Spleen (tissue), 11 donors: ENCODE measurements around the gene EFNB2. TPM values are rescaled to one million over a fixed set of nuclear protein-coding genes. Genes with fewer than 3 reads are reported as not detected.

ENCODE experiments used
- DNase-seq: peaks from one replicate; pipeline ENCODE4 v3.0.0-alpha.2; 2020
- H3K27ac ChIP-seq, 8 donors: fragments of 200-600 bp; sonication (generic) in 7 of 8; 1 replicate in 4 of 8; 2 replicates in 4 of 8; pipeline versions ENCODE4 v1.5.0 to v1.8.0; 2016 to 2021; ENCODE audit warnings: inconsistent platforms in 4 of 8, mild to moderate bottlenecking in 4 of 8, moderate library complexity in 1 of 8
- H3K27me3 ChIP-seq, 7 donors: fragments of 200-600 bp; sonication (generic) in 6 of 7; replicated peaks in 1 of 7; 1 replicate in 4 of 7; 2 replicates in 3 of 7; pipeline versions ENCODE4 v1.5.0 to v1.8.0; 2016 to 2021; ENCODE audit warnings: inconsistent platforms in 3 of 7, mild to moderate bottlenecking in 1 of 7
- H3K36me3 ChIP-seq, 6 donors: fragments of 200-600 bp; sonication (generic) in 5 of 6; 1 replicate in 4 of 6; 2 replicates in 2 of 6; pipeline versions ENCODE4 v1.5.0 to v1.8.0; 2016 to 2021; ENCODE audit warnings: inconsistent platforms in 2 of 6
- H3K4me1 ChIP-seq, 6 donors: fragments of 200-600 bp; sonication (generic) in 5 of 6; 1 replicate in 3 of 6; 2 replicates in 3 of 6; pipeline versions ENCODE4 v1.5.0 to v1.8.0; 2016 to 2021; ENCODE audit warnings: inconsistent platforms in 3 of 6
- H3K4me3 ChIP-seq, 8 donors: fragments of 200-600 bp; sonication (generic) in 7 of 8; 1 replicate in 4 of 8; 2 replicates in 4 of 8; pipeline versions ENCODE4 v1.5.0 to v1.8.0; 2016 to 2021; ENCODE audit warnings: inconsistent platforms in 4 of 8, mild to moderate bottlenecking in 4 of 8, moderate library complexity in 2 of 8
- H3K9me3 ChIP-seq, 8 donors: fragments of 200-600 bp; sonication (generic) in 7 of 8; 1 replicate in 4 of 8; 2 replicates in 4 of 8; pipeline versions ENCODE4 v1.5.0 to v1.8.0; 2016 to 2021; ENCODE audit warnings: inconsistent platforms in 4 of 8
- POLR2A ChIP-seq, 3 donors: fragments of 450-650 bp; IDR thresholded peaks; one replicate each; pipeline ENCODE4 v1.5.1; 2017; ENCODE audit warnings: antibody characterized with exemption in 3 of 3, mild to moderate bottlenecking in 1 of 3
- POLR2AphosphoS5 ChIP-seq, 3 donors: sonication (generic); formaldehyde crosslinking; IDR thresholded peaks; one replicate each; pipeline ENCODE4 v1.5.1; 2017; ENCODE audit warnings: antibody characterized with exemption in 3 of 3
- WGBS, 5 donors: extraction: QIAGEN DNeasy Blood & Tissue Kit in 3 of 5; methylation state at CpG; one replicate each; pipeline versions ENCODE4 v1.1.5 to v1.1.7; 2013 to 2018; 5-methylcytosine and 5-hydroxymethylcytosine counted together
- intact Hi-C: fragments of 100-400 bp; cut with DNase I; formaldehyde crosslinking; loops from one replicate; pipeline ENCODE4 v1.15.0; 2023; ENCODE audit warnings: low total_unique reads
- polyA plus RNA-seq, 3 donors: library from polyadenylated mRNA; stranded (reverse); fragments of 200-250 nt; gene quantifications; one replicate each; pipeline ENCODE4 v1.2.1, GENCODE V29; 2013
- total RNA-seq, 7 donors: library from RNA; depleted of rRNA in 3 of 7; stranded (reverse); fragments of >200 nt in 3 of 7; fragmentation: NEBNext Ultra II Directional in 4 of 7; extraction: Animal tissue kit (Norgen Biotek cat#: 25700) in 4 of 7; gene quantifications; one replicate each; pipeline versions ENCODE4 v1.1.0 to v1.2.1, GENCODE V29; 2016 to 2021
- TF ChIP-seq, protein P1 (sequence below), 11 experiments: fragments of 200-600 bp in 7 of 11; fragments of 450-650 bp in 4 of 11; sonication (generic) in 4 of 11; IDR thresholded peaks in 8 of 11; conservative IDR thresholded peaks in 3 of 11; 1 replicate in 7 of 11; 2 replicates in 4 of 11; pipeline versions ENCODE4 v1.4.0 to v1.8.0; 2016 to 2021; ENCODE audit warnings: antibody characterized with exemption in 11 of 11, inconsistent platforms in 4 of 11, mild to moderate bottlenecking in 1 of 11
- donor health status: healthy with polysubstance abuse.
- donor health status: DM: no; HTN: no; CAD: no; lungs with moderate emphysema.
- donor health status: DM: no; HTN: no; CAD: no.
- donor health status: Bipolar disorder and iron deficiency.
- donor health status: healthy.
- donor health status: DM: no; HTN: no; CAD: no.
- donor health status: DM: yes; HTN: yes; CAD: no.

Gene EFNB2
- total and polyA plus RNA-seq, 10 donors = 2.9 to 22.9 (median 16.0) TPM

GRCh38 chr13:106498571-106498970 is 36.9 kb downstream of the EFNB2 start:
- Histone ChIP-seq H3K27me3 (peaks cover 0 to 30% (median 0%) of the 10 kb centered on the region in 7 donors), H3K36me3 (peaks cover 0 to under 1% (median 0%) of the 10 kb centered on the region in 6 donors), H3K4me1 (peaks cover 0 to 52% (median 10%) of the 10 kb centered on the region in 6 donors), H3K4me3 (no peak overlapping the region), H3K9me3 (no peaks in the 10 kb centered on the region), H3K27ac (peak overlapping the region in 1 of 8 donors; percentile 39)
- TF ChIP-seq POLR2A (IDR thresholded peaks at IDR 0.05) = no peak
- intact Hi-C loops = no loop called here
- no peak for DNase-seq
- 3 to 21% (median 6%) methylated on average over 1 of the region's 1 CpG for WGBS, 5 donors

GRCh38 chr13:106498158-106498557 is 37.3 kb downstream of the EFNB2 start:
- no peak for DNase-seq
- intact Hi-C loops = no loop called here
- H3K27ac ChIP-seq = peak overlapping the region in 1 of 8 donors; percentile 39
- WGBS, 5 donors = 11 to 41% (median 20%) methylated on average over 3 of the region's 3 CpGs
- no peak overlapping the region for H3K4me3 ChIP-seq
- H3K27me3 ChIP-seq = peaks cover 0 to 34% (median 0%) of the 10 kb centered on the region in 7 donors
- H3K9me3 ChIP-seq = no peaks in the 10 kb centered on the region
- peaks cover 0 to 56% (median 13%) of the 10 kb centered on the region in 6 donors for H3K4me1 ChIP-seq
- TF ChIP-seq, protein P1, sequence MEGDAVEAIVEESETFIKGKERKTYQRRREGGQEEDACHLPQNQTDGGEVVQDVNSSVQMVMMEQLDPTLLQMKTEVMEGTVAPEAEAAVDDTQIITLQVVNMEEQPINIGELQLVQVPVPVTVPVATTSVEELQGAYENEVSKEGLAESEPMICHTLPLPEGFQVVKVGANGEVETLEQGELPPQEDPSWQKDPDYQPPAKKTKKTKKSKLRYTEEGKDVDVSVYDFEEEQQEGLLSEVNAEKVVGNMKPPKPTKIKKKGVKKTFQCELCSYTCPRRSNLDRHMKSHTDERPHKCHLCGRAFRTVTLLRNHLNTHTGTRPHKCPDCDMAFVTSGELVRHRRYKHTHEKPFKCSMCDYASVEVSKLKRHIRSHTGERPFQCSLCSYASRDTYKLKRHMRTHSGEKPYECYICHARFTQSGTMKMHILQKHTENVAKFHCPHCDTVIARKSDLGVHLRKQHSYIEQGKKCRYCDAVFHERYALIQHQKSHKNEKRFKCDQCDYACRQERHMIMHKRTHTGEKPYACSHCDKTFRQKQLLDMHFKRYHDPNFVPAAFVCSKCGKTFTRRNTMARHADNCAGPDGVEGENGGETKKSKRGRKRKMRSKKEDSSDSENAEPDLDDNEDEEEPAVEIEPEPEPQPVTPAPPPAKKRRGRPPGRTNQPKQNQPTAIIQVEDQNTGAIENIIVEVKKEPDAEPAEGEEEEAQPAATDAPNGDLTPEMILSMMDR (IDR thresholded peaks at IDR 0.05 in 8 of 11, conservative IDR thresholded peaks at IDR 0.05 in 3 of 11) = no peak
- no peak for TF ChIP-seq POLR2AphosphoS5 (IDR thresholded peaks at IDR 0.05)
- TF ChIP-seq POLR2A (IDR thresholded peaks at IDR 0.05) = no peak
- peaks cover 0 to 5% (median 0%) of the 10 kb centered on the region in 6 donors for H3K36me3 ChIP-seq

DNA sequence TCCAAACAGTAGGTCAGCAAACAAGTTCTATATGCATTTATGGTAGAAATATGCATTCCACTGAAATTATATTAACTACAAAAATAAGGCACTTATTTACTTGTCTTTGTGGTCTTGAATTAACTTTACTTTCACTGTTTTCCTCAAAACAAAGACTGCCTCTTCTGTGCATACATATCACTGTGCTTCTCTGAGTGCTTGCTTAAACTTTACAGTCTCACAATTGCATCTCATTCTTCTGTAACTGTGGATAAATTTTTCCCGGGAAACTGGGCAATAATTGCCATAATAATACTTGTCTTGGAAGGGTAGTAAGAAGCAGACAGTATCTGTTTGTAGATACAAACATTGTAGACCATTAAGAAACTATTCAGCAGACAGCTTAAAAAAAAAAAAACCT is 38.4 kb downstream of the EFNB2 start:
- H3K36me3 ChIP-seq = peaks cover 0 to 14% (median 3%) of the 10 kb centered on the region in 6 donors
- no peaks in the 10 kb centered on the region for H3K9me3 ChIP-seq
- TF ChIP-seq POLR2A (IDR thresholded peaks at IDR 0.05) (no peak), POLR2AphosphoS5 (IDR thresholded peaks at IDR 0.05) (no peak)
- TF ChIP-seq, protein P1 (IDR thresholded peaks at IDR 0.05 in 8 of 11, conservative IDR thresholded peaks at IDR 0.05 in 3 of 11) = no peak
- DNase-seq = no peak
- no peak overlapping the region for H3K4me3 ChIP-seq
- peaks cover 0 to 66% (median 13%) of the 10 kb centered on the region in 6 donors for H3K4me1 ChIP-seq
- H3K27ac ChIP-seq = peak overlapping the region in 3 of 8 donors; percentile 52 to 80 (median 69)
- H3K27me3 ChIP-seq = peaks cover 0 to 44% (median 0%) of the 10 kb centered on the region in 7 donors
- intact Hi-C loops = no loop called here
- WGBS, 5 donors = 44 to 80% (median 53%) methylated on average over 1 of the region's 1 CpG

- Histone ChIP-seq H3K27me3 (peaks cover 0 to 47% (median 0%) of the 10 kb centered on the region in 7 donors), H3K4me3 (no peak overlapping the region), H3K9me3 (no peaks in the 10 kb centered on the region), H3K27ac (peak overlapping the region in 7 of 8 donors; percentile 11 to 80 (median 53)), H3K36me3 (peaks cover 0 to 16% (median 4%) of the 10 kb centered on the region in 6 donors), H3K4me1 (peaks cover 0 to 73% (median 16%) of the 10 kb centered on the region in 6 donors)
- WGBS, 5 donors = 22 to 33% (median 26%) methylated on average over 6 of the region's 6 CpGs
- no peak for DNase-seq
- TF ChIP-seq, protein P1 (IDR thresholded peaks at IDR 0.05 in 8 of 11, conservative IDR thresholded peaks at IDR 0.05 in 3 of 11) = no peak
- TF ChIP-seq POLR2A (IDR thresholded peaks at IDR 0.05) (peak in 1 of 3 donors; percentile 7), POLR2AphosphoS5 (IDR thresholded peaks at IDR 0.05) (peak in 1 of 3 donors; percentile 79)
- intact Hi-C loops = no loop called here
Measured at GRCh38 chr13:106496072-106496997, 39.1 kb downstream of the EFNB2 start.
